ENCODE measurements around the gene PPP3CB. TPM values are rescaled to one million over a fixed set of nuclear protein-coding genes. Genes with fewer than 3 reads are reported as not detected.

Gene PPP3CB
- total and polyA plus RNA-seq, 12 donors = 26.7 to 60.6 (median 46.7) TPM

- Histone ChIP-seq H3K4me3 (no peak overlapping the region), H3K36me3 (replicated peaks in 1 of 2) (no peaks in the 10 kb centered on the region), H3K27ac (no peak overlapping the region), H3K4me1 (replicated peaks in 1 of 2) (no peaks in the 10 kb centered on the region), H3K9me3 (replicated peaks in 1 of 3) (no peaks in the 10 kb centered on the region), H3K27me3 (no peaks in the 10 kb centered on the region)
- 74 to 85% (median 78%) methylated on average over 1 of the region's 1 CpG for WGBS, 4 donors
- intact Hi-C loops (cut with DNase I) = no loop called here
- TF ChIP-seq, protein P1, sequence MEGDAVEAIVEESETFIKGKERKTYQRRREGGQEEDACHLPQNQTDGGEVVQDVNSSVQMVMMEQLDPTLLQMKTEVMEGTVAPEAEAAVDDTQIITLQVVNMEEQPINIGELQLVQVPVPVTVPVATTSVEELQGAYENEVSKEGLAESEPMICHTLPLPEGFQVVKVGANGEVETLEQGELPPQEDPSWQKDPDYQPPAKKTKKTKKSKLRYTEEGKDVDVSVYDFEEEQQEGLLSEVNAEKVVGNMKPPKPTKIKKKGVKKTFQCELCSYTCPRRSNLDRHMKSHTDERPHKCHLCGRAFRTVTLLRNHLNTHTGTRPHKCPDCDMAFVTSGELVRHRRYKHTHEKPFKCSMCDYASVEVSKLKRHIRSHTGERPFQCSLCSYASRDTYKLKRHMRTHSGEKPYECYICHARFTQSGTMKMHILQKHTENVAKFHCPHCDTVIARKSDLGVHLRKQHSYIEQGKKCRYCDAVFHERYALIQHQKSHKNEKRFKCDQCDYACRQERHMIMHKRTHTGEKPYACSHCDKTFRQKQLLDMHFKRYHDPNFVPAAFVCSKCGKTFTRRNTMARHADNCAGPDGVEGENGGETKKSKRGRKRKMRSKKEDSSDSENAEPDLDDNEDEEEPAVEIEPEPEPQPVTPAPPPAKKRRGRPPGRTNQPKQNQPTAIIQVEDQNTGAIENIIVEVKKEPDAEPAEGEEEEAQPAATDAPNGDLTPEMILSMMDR (IDR thresholded peaks at IDR 0.05) = no peak
- TF ChIP-seq POLR2A (IDR thresholded peaks at IDR 0.05) = no peak
- no peak for DNase-seq
Observed at GRCh38 chr10:73506491-73506890, 10.7 kb upstream of the PPP3CB start.

DNA sequence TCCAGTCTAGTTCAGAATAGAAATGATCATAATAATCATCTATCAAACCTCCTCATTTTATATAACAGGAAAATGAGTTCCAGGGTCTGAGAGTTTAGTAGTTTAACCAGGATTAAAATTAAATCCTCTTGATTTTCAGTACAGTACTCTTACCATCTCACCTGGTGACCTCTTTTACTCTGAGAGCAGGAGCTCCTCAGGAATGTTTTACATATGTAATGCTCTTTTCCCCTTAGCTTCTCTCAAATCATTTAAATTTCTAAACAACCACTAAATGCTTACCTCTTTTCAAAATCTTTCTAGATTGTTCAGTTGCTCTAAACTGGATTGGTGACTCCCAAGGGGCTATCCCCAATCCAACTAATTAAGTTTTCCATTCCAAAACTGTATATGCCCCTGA is 10.2 kb upstream of the PPP3CB start:
- H3K36me3 ChIP-seq (replicated peaks in 1 of 2) = no peaks in the 10 kb centered on the region

DNA sequence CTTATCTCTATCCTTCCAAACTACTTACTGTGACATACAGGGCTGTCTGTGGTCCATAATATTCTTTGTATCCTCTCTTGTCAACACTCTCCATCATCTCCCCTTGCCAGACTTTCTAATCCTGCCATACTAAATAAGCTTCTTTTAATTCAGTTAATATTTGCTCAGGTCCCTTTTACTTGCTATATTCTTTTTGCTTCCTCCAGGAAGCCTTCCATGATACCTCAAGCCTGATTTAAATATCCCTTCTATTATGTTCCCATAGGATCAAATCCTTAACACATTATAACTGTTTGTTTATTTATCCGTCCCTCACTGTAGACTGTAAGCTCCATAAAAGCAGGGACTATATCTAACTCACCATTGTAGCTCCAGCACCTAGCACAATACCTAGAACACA is 7.2 kb upstream of the PPP3CB start:
- Histone ChIP-seq H3K4me1 (replicated peaks in 1 of 2) (no peaks in the 10 kb centered on the region), H3K4me3 (no peak overlapping the region), H3K27ac (no peak overlapping the region), H3K9me3 (replicated peaks in 1 of 3) (no peaks in the 10 kb centered on the region), H3K36me3 (replicated peaks in 1 of 2) (no peaks in the 10 kb centered on the region), H3K27me3 (no peaks in the 10 kb centered on the region)
- DNase-seq = no peak
- intact Hi-C loops (cut with DNase I) = no loop called here
- no peak for TF ChIP-seq POLR2A (IDR thresholded peaks at IDR 0.05)
- TF ChIP-seq, protein P1 (IDR thresholded peaks at IDR 0.05) = no peak
- 90 to 97% (median 93%) methylated on average over 1 of the region's 1 CpG for WGBS, 4 donors

More for the DNA sequence above, 10.2 kb upstream of the PPP3CB start:
- H3K27me3 ChIP-seq = no peaks in the 10 kb centered on the region
- no peak for DNase-seq
- H3K4me1 ChIP-seq (replicated peaks in 1 of 2) = no peaks in the 10 kb centered on the region
- no peaks in the 10 kb centered on the region for H3K9me3 ChIP-seq (replicated peaks in 1 of 3)
- TF ChIP-seq, protein P1 (IDR thresholded peaks at IDR 0.05) = no peak
- no peak for TF ChIP-seq POLR2A (IDR thresholded peaks at IDR 0.05)
- H3K27ac ChIP-seq = no peak overlapping the region
- intact Hi-C loops (cut with DNase I) = no loop called here
- no peak overlapping the region for H3K4me3 ChIP-seq

DNA sequence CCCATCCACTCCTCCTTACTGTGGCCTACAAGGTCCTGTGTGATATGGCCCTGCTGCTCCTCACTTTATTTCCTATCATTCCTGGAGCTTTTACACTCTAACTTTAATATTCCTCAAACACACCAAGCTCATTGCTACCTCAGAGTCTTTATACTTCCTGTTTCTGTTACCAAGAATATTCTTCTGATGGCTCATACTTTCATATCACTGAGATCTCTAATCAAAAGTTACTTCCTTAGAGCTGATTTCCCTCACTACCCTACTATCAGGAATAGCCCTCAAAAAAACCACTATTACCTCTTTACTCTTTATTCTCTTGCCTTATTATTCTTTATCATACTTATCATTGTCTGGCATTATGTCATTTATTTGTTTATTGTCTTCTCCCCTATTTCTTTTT is 5.8 kb upstream of the PPP3CB start:
- Histone ChIP-seq H3K4me1 (replicated peaks in 1 of 2) (peaks cover 0 to 2% of the 10 kb centered on the region in 2 donors), H3K9me3 (replicated peaks in 1 of 3) (no peaks in the 10 kb centered on the region), H3K36me3 (replicated peaks in 1 of 2) (no peaks in the 10 kb centered on the region), H3K27me3 (no peaks in the 10 kb centered on the region), H3K27ac (no peak overlapping the region), H3K4me3 (no peak overlapping the region)
- TF ChIP-seq POLR2A (IDR thresholded peaks at IDR 0.05) = no peak
- TF ChIP-seq, protein P1 (IDR thresholded peaks at IDR 0.05) = no peak
- intact Hi-C loops (cut with DNase I) = no loop called here
- no peak for DNase-seq

All from adrenal gland (tissue), 12 donors.